Measurements from ENCODE around the gene PRPF6. TPM values are rescaled to one million over a fixed set of nuclear protein-coding genes. Genes with fewer than 3 reads are reported as not detected.
"Not testable (repeated sequence)": the region's sequence is repeated elsewhere in the genome, so short reads cannot be mapped to it uniquely, and the experiment has no call there.

PRPF6 gene
- total RNA-seq, 3 donors from 2014 or later = 95.9 to 101 (median 98.7) TPM

- no peaks in the 10 kb centered on the region for H3K9me3 Mint-ChIP-seq
- DNase-seq = no peak
- H3K4me1 Mint-ChIP-seq (ENCODE audit: low read depth) = peaks cover 42% of the 10 kb centered on the region
- H3K27me3 Mint-ChIP-seq (ENCODE audit: low read depth) = no peaks in the 10 kb centered on the region
- H3K36me3 Mint-ChIP-seq (ENCODE audit: insufficient read depth) = peaks cover 30% of the 10 kb centered on the region
- H3K4me3 Mint-ChIP-seq = peak overlapping the region; percentile 49
- ATAC-seq = no peak
Measured at GRCh38 chr20:63982937-63983336, 2.0 kb downstream of the PRPF6 start.

GRCh38 chr20:64000906-64001305 is 20.0 kb downstream of the PRPF6 start:
- Mint-ChIP-seq H3K4me1 (ENCODE audit: low read depth) (peaks cover 21% of the 10 kb centered on the region), H3K27me3 (ENCODE audit: low read depth) (no peaks in the 10 kb centered on the region), H3K9me3 (no peaks in the 10 kb centered on the region), H3K36me3 (ENCODE audit: insufficient read depth) (peaks cover 30% of the 10 kb centered on the region), H3K4me3 (no peak overlapping the region)
- DNase-seq (no peak), ATAC-seq (no peak)

GRCh38 chr20:64001607-64002011 is 20.7 kb downstream of the PRPF6 start:
- no peak for DNase-seq
- no peaks in the 10 kb centered on the region for H3K27me3 Mint-ChIP-seq (ENCODE audit: low read depth)
- no peak for ATAC-seq
- peaks cover 22% of the 10 kb centered on the region for H3K4me1 Mint-ChIP-seq (ENCODE audit: low read depth)
- H3K4me3 Mint-ChIP-seq = no peak overlapping the region
- no peaks in the 10 kb centered on the region for H3K9me3 Mint-ChIP-seq
- peaks cover 31% of the 10 kb centered on the region for H3K36me3 Mint-ChIP-seq (ENCODE audit: insufficient read depth)

- no peak for ATAC-seq
- no peak for DNase-seq
- Mint-ChIP-seq H3K4me1 (ENCODE audit: low read depth) (peaks cover 35% of the 10 kb centered on the region), H3K27me3 (ENCODE audit: low read depth) (no peaks in the 10 kb centered on the region), H3K9me3 (no peaks in the 10 kb centered on the region), H3K4me3 (no peak overlapping the region), H3K36me3 (ENCODE audit: insufficient read depth) (peaks cover 34% of the 10 kb centered on the region)
Measured at GRCh38 chr20:64003960-64004725, 23.2 kb downstream of the PRPF6 start.

- H3K4me3 Mint-ChIP-seq = no peak overlapping the region
- H3K36me3 Mint-ChIP-seq (ENCODE audit: insufficient read depth) = peaks cover 36% of the 10 kb centered on the region
- H3K9me3 Mint-ChIP-seq = no peaks in the 10 kb centered on the region
- ATAC-seq = no peak
- H3K4me1 Mint-ChIP-seq (ENCODE audit: low read depth) = peaks cover 46% of the 10 kb centered on the region
- DNase-seq = no peak
- no peaks in the 10 kb centered on the region for H3K27me3 Mint-ChIP-seq (ENCODE audit: low read depth)
Measured at GRCh38 chr20:64005394-64005793, 24.5 kb downstream of the PRPF6 start.

GRCh38 chr20:64006490-64006889 is 25.6 kb downstream of the PRPF6 start:
- Mint-ChIP-seq H3K4me3 (no peak overlapping the region), H3K36me3 (ENCODE audit: insufficient read depth) (peaks cover 45% of the 10 kb centered on the region), H3K27me3 (ENCODE audit: low read depth) (no peaks in the 10 kb centered on the region), H3K4me1 (ENCODE audit: low read depth) (peaks cover 55% of the 10 kb centered on the region), H3K9me3 (no peaks in the 10 kb centered on the region)
- DNase-seq (no peak), ATAC-seq (no peak)

GRCh38 chr20:64006902-64007301 is 26.0 kb downstream of the PRPF6 start:
- peaks cover 43% of the 10 kb centered on the region for H3K36me3 Mint-ChIP-seq (ENCODE audit: insufficient read depth)
- no peak for ATAC-seq
- DNase-seq = no peak
- H3K4me1 Mint-ChIP-seq (ENCODE audit: low read depth) = peaks cover 53% of the 10 kb centered on the region
- no peaks in the 10 kb centered on the region for H3K9me3 Mint-ChIP-seq
- no peaks in the 10 kb centered on the region for H3K27me3 Mint-ChIP-seq (ENCODE audit: low read depth)
- no peak overlapping the region for H3K4me3 Mint-ChIP-seq

- H3K9me3 Mint-ChIP-seq = no peaks in the 10 kb centered on the region
- DNase-seq (no peak), ATAC-seq (no peak)
- H3K4me3 Mint-ChIP-seq = no peak overlapping the region
- H3K4me1 Mint-ChIP-seq (ENCODE audit: low read depth) = peaks cover 60% of the 10 kb centered on the region
- peaks cover 47% of the 10 kb centered on the region for H3K36me3 Mint-ChIP-seq (ENCODE audit: insufficient read depth)
- H3K27me3 Mint-ChIP-seq (ENCODE audit: low read depth) = no peaks in the 10 kb centered on the region
Measured at GRCh38 chr20:64009811-64010387, 29.0 kb downstream of the PRPF6 start.

GRCh38 chr20:64010711-64011237 is 29.8 kb downstream of the PRPF6 start:
- Mint-ChIP-seq H3K4me3 (no peak overlapping the region), H3K9me3 (no peaks in the 10 kb centered on the region), H3K27me3 (ENCODE audit: low read depth) (no peaks in the 10 kb centered on the region), H3K36me3 (ENCODE audit: insufficient read depth) (peaks cover 55% of the 10 kb centered on the region), H3K4me1 (ENCODE audit: low read depth) (peaks cover 54% of the 10 kb centered on the region)
- DNase-seq (no peak), ATAC-seq (peak in 1 of 2 donors; percentile 38)

- DNase-seq = no peak
- Mint-ChIP-seq H3K9me3 (no peaks in the 10 kb centered on the region), H3K27me3 (ENCODE audit: low read depth) (no peaks in the 10 kb centered on the region), H3K4me3 (peak overlapping the region; percentile 8), H3K4me1 (ENCODE audit: low read depth) (peaks cover 54% of the 10 kb centered on the region), H3K36me3 (ENCODE audit: insufficient read depth) (peaks cover 56% of the 10 kb centered on the region)
- peak in 1 of 2 donors; percentile 23 for ATAC-seq
Measured at GRCh38 chr20:64011366-64011779, 30.4 kb downstream of the PRPF6 start.

- not testable (repeated sequence) for H3K27me3 Mint-ChIP-seq (ENCODE audit: low read depth); H3K9me3 Mint-ChIP-seq; ATAC-seq; DNase-seq
- H3K4me3 Mint-ChIP-seq = peak overlapping the region; percentile 54
- peaks cover 58% of the 10 kb centered on the region for H3K36me3 Mint-ChIP-seq (ENCODE audit: insufficient read depth)
- peaks cover 54% of the 10 kb centered on the region for H3K4me1 Mint-ChIP-seq (ENCODE audit: low read depth)
Measured at GRCh38 chr20:64012385-64013154, 31.6 kb downstream of the PRPF6 start.

GRCh38 chr20:64015635-64016034 is 34.7 kb downstream of the PRPF6 start:
- no peak for DNase-seq
- H3K4me3 Mint-ChIP-seq = no peak overlapping the region
- peaks cover 35% of the 10 kb centered on the region for H3K4me1 Mint-ChIP-seq (ENCODE audit: low read depth)
- ATAC-seq = no peak
- no peaks in the 10 kb centered on the region for H3K27me3 Mint-ChIP-seq (ENCODE audit: low read depth)
- H3K36me3 Mint-ChIP-seq (ENCODE audit: insufficient read depth) = peaks cover 54% of the 10 kb centered on the region
- H3K9me3 Mint-ChIP-seq = no peaks in the 10 kb centered on the region

GRCh38 chr20:64021124-64021975 is 40.4 kb downstream of the PRPF6 start:
- no peak for ATAC-seq
- DNase-seq = no peak
- Mint-ChIP-seq H3K4me3 (no peak overlapping the region), H3K9me3 (no peaks in the 10 kb centered on the region), H3K4me1 (ENCODE audit: low read depth) (peaks cover 8% of the 10 kb centered on the region), H3K36me3 (ENCODE audit: insufficient read depth) (peaks cover 45% of the 10 kb centered on the region), H3K27me3 (ENCODE audit: low read depth) (no peaks in the 10 kb centered on the region)
